Loucy (cell line): ENCODE measurements around the gene NBEA.

Source experiments
- H2AFZ ChIP-seq: fragments of 200-600 bp; sonication (generic); 2 replicates; pipeline ENCODE4 v1.6.0; 2016; ENCODE audit warnings: antibody characterized with exemption, mild to moderate bottlenecking, low read length, moderate library complexity
- H3F3A ChIP-seq: fragments of 200-600 bp; 2 replicates; pipeline ENCODE4 v1.6.0; 2016; ENCODE audit warnings: antibody characterized with exemption, low read depth, mild to moderate bottlenecking
- H3K27me3 ChIP-seq: fragments of 200-600 bp; sonication (generic); 2 replicates; pipeline ENCODE4 v1.6.1; 2014; ENCODE audit warnings: low read length, mild to moderate bottlenecking; ENCODE audit not compliant: insufficient read depth, poor library complexity, severe bottlenecking
- H3K36me3 ChIP-seq: fragments of 200-600 bp; sonication (generic); 2 replicates; pipeline ENCODE4 v1.6.1; 2016; ENCODE audit warnings: low read length; ENCODE audit not compliant: insufficient read depth
- H3K4me1 ChIP-seq: fragments of 200-600 bp; sonication (generic); 2 replicates; pipeline ENCODE4 v1.5.1; 2014; ENCODE audit warnings: low read length, mild to moderate bottlenecking; ENCODE audit not compliant: insufficient read depth, poor library complexity, severe bottlenecking
- H3K4me2 ChIP-seq: fragments of 200-600 bp; sonication (generic); 2 replicates; pipeline ENCODE4 v1.6.0; 2014; ENCODE audit warnings: antibody characterized with exemption, low read length, low read depth, mild to moderate bottlenecking; ENCODE audit not compliant: poor library complexity, severe bottlenecking
- H3K4me3 ChIP-seq: fragments of 200-600 bp; sonication (generic); 2 replicates; pipeline ENCODE4 v1.5.1; 2014; ENCODE audit warnings: low read length, mild to moderate bottlenecking, mixed read lengths; ENCODE audit not compliant: poor library complexity, severe bottlenecking
- H3K79me2 ChIP-seq: fragments of 200-600 bp; sonication (generic); 2 replicates; pipeline ENCODE4 v1.6.1; 2014; ENCODE audit warnings: low read length; ENCODE audit not compliant: insufficient read depth
- H3K9ac ChIP-seq: fragments of 200-600 bp; sonication (generic); 2 replicates; pipeline ENCODE4 v1.6.0; 2014; ENCODE audit warnings: mild to moderate bottlenecking, low read depth, low read length, moderate library complexity; ENCODE audit not compliant: poor library complexity, severe bottlenecking
- H3K9me2 ChIP-seq: fragments of 200-600 bp; sonication (generic); replicated peaks from 2 replicates; pipeline ENCODE4 v1.6.1; 2016; ENCODE audit warnings: low read depth, low read length, mixed read lengths
- H3K9me3 ChIP-seq: fragments of 200-600 bp; sonication (generic); 2 replicates; pipeline ENCODE4 v1.6.1; 2014; ENCODE audit warnings: mild to moderate bottlenecking, antibody characterized with exemption, low read length, low read depth; ENCODE audit not compliant: insufficient read depth
- H4K20me1 ChIP-seq: fragments of 200-600 bp; sonication (generic); 2 replicates; pipeline ENCODE4 v1.6.0; 2014; ENCODE audit warnings: antibody characterized with exemption, low read length, mild to moderate bottlenecking; ENCODE audit not compliant: insufficient read depth, poor library complexity, severe bottlenecking
- CTCF ChIP-seq: fragments of 200-600 bp; sonication (generic); conservative IDR thresholded peaks from 2 replicates; pipeline ENCODE4 v1.5.1; 2014; ENCODE audit warnings: mild to moderate bottlenecking, antibody characterized with exemption, low read length
- EZH2phosphoT487 ChIP-seq: fragments of 200-600 bp; IDR thresholded peaks from 2 replicates; pipeline ENCODE4 v1.6.1; 2018; ENCODE audit warnings: antibody characterized with exemption, mild to moderate bottlenecking, moderate library complexity, borderline replicate concordance

Gene NBEA

GRCh38 chr13:35455022-35455421 is 513.0 kb downstream of the NBEA start:
- no peaks in the 10 kb centered on the region for H4K20me1 ChIP-seq
- H3K9ac ChIP-seq = no peak overlapping the region
- peaks cover 10% of the 10 kb centered on the region for H3K4me1 ChIP-seq
- H3K9me2 ChIP-seq = no peaks in the 10 kb centered on the region
- H3K9me3 ChIP-seq = no peaks in the 10 kb centered on the region
- TF ChIP-seq CTCF (no peak), EZH2phosphoT487 (no peak)
- no peaks in the 10 kb centered on the region for H3K27me3 ChIP-seq
- H3K4me3 ChIP-seq = no peak overlapping the region
- H3F3A ChIP-seq = no peaks in the 10 kb centered on the region
- H3K4me2 ChIP-seq = no peak overlapping the region
- no peaks in the 10 kb centered on the region for H3K79me2 ChIP-seq
- no peak overlapping the region for H2AFZ ChIP-seq
- H3K36me3 ChIP-seq = no peaks in the 10 kb centered on the region

- Histone ChIP-seq H3K4me3 (no peak overlapping the region), H3K4me2 (no peak overlapping the region), H2AFZ (no peak overlapping the region), H3K36me3 (no peaks in the 10 kb centered on the region), H3K9me2 (no peaks in the 10 kb centered on the region), H3K9me3 (no peaks in the 10 kb centered on the region), H3K79me2 (no peaks in the 10 kb centered on the region), H3K4me1 (peaks cover 12% of the 10 kb centered on the region), H3F3A (no peaks in the 10 kb centered on the region), H3K27me3 (no peaks in the 10 kb centered on the region), H3K9ac (no peak overlapping the region), H4K20me1 (no peaks in the 10 kb centered on the region)
- TF ChIP-seq EZH2phosphoT487 = no peak
- no peak for TF ChIP-seq CTCF
Observed at GRCh38 chr13:35457258-35457657, 515.2 kb downstream of the NBEA start.

- no peaks in the 10 kb centered on the region for H3K9me2 ChIP-seq
- H3K4me2 ChIP-seq = no peak overlapping the region
- H4K20me1 ChIP-seq = no peaks in the 10 kb centered on the region
- no peaks in the 10 kb centered on the region for H3K79me2 ChIP-seq
- no peaks in the 10 kb centered on the region for H3F3A ChIP-seq
- no peak for TF ChIP-seq EZH2phosphoT487
- TF ChIP-seq CTCF = no peak
- H3K9me3 ChIP-seq = no peaks in the 10 kb centered on the region
- no peak overlapping the region for H3K9ac ChIP-seq
- peak overlapping the region; percentile 84; the same call in 1 of the 2 replicates for H2AFZ ChIP-seq
- no peak overlapping the region for H3K4me3 ChIP-seq
- no peaks in the 10 kb centered on the region for H3K27me3 ChIP-seq
- peaks cover 12% of the 10 kb centered on the region for H3K4me1 ChIP-seq
- H3K36me3 ChIP-seq = no peaks in the 10 kb centered on the region
Observed at GRCh38 chr13:35460061-35460460, 518.0 kb downstream of the NBEA start.
